OCI-LY1 (cell line): ENCODE data around the gene SPRY4.

Experiments
- EZH2 ChIP-seq: fragments of 200-600 bp; sonication (generic), shearing (Covaris generic); IDR thresholded peaks from 2 replicates; pipeline ENCODE4 v1.8.0; 2017; ENCODE audit warnings: borderline replicate concordance, mixed run types, mild to moderate bottlenecking, antibody characterized with exemption, low read length, moderate library complexity, mixed read lengths
- TF ChIP-seq, protein P1 (sequence below): fragments of 200-600 bp; sonication (generic), shearing (Covaris generic); IDR thresholded peaks from 2 replicates; pipeline ENCODE4 v1.5.1; 2017; ENCODE audit warnings: mild to moderate bottlenecking, antibody characterized with exemption, low read length, moderate library complexity, mixed read lengths

GRCh38 chr5:142353071-142353472 is 28.3 kb upstream of the SPRY4 start:
- TF ChIP-seq EZH2, result no peak
- TF ChIP-seq, protein P1, sequence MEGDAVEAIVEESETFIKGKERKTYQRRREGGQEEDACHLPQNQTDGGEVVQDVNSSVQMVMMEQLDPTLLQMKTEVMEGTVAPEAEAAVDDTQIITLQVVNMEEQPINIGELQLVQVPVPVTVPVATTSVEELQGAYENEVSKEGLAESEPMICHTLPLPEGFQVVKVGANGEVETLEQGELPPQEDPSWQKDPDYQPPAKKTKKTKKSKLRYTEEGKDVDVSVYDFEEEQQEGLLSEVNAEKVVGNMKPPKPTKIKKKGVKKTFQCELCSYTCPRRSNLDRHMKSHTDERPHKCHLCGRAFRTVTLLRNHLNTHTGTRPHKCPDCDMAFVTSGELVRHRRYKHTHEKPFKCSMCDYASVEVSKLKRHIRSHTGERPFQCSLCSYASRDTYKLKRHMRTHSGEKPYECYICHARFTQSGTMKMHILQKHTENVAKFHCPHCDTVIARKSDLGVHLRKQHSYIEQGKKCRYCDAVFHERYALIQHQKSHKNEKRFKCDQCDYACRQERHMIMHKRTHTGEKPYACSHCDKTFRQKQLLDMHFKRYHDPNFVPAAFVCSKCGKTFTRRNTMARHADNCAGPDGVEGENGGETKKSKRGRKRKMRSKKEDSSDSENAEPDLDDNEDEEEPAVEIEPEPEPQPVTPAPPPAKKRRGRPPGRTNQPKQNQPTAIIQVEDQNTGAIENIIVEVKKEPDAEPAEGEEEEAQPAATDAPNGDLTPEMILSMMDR, result no peak
